ENCODE measurements around the gene RAB4A.
"Not testable (repeated sequence)": the region's sequence is repeated elsewhere in the genome, so short reads cannot be mapped to it uniquely, and the experiment has no call there.

Gene RAB4A

GRCh38 chr1:229287267-229287666 lies 16.4 kb downstream of the RAB4A start:
- Mint-ChIP-seq H3K4me1 (peaks cover 19 to 51% of the 10 kb centered on the region in 2 donors), H3K4me3 (no peak overlapping the region), H3K27ac (no peak overlapping the region), H3K27me3 (no peaks in the 10 kb centered on the region), H3K36me3 (peaks cover 35 to 40% of the 10 kb centered on the region in 2 donors), H3K9me3 (peaks cover 5 to 10% of the 10 kb centered on the region in 2 donors)
- no peak for ATAC-seq (replicated peaks)
- DNase-seq = no peak

GRCh38 chr1:229288516-229288915 lies 17.6 kb downstream of the RAB4A start:
- H3K27ac Mint-ChIP-seq = no peak overlapping the region
- no peak overlapping the region for H3K4me3 Mint-ChIP-seq
- peaks cover 5 to 10% of the 10 kb centered on the region in 2 donors for H3K9me3 Mint-ChIP-seq
- ATAC-seq (replicated peaks) = no peak
- no peak for DNase-seq
- peaks cover 10 to 40% of the 10 kb centered on the region in 2 donors for H3K4me1 Mint-ChIP-seq
- peaks cover 27 to 38% of the 10 kb centered on the region in 2 donors for H3K36me3 Mint-ChIP-seq
- no peaks in the 10 kb centered on the region for H3K27me3 Mint-ChIP-seq

- not testable (repeated sequence) for DNase-seq; ATAC-seq (replicated peaks); H3K4me3 Mint-ChIP-seq; H3K27ac Mint-ChIP-seq; H3K27me3 Mint-ChIP-seq
- peaks cover 5 to 16% of the 10 kb centered on the region in 2 donors for H3K9me3 Mint-ChIP-seq
- peaks cover 46 to 53% of the 10 kb centered on the region in 2 donors for H3K36me3 Mint-ChIP-seq
- peaks cover 13 to 30% of the 10 kb centered on the region in 2 donors for H3K4me1 Mint-ChIP-seq
These were observed 20.8 kb downstream of the RAB4A start for GRCh38 chr1:229291686-229292085.

GRCh38 chr1:229293528-229294204 lies 22.8 kb downstream of the RAB4A start:
- H3K4me3 Mint-ChIP-seq = no peak overlapping the region
- peaks cover 5 to 16% of the 10 kb centered on the region in 2 donors for H3K9me3 Mint-ChIP-seq
- no peaks in the 10 kb centered on the region for H3K27me3 Mint-ChIP-seq
- H3K36me3 Mint-ChIP-seq = peaks cover 39 to 45% of the 10 kb centered on the region in 2 donors
- peak overlapping the region; percentile 27 for H3K27ac Mint-ChIP-seq
- DNase-seq (no peak), ATAC-seq (replicated peaks) (no peak)
- H3K4me1 Mint-ChIP-seq = peaks cover 8 to 11% of the 10 kb centered on the region in 2 donors

GRCh38 chr1:229295745-229296144 lies 24.8 kb downstream of the RAB4A start:
- peaks cover 8 to 11% of the 10 kb centered on the region in 2 donors for H3K4me1 Mint-ChIP-seq
- ATAC-seq (replicated peaks) = no peak
- H3K27me3 Mint-ChIP-seq = no peaks in the 10 kb centered on the region
- no peak overlapping the region for H3K4me3 Mint-ChIP-seq
- H3K9me3 Mint-ChIP-seq = peaks cover 3 to 15% of the 10 kb centered on the region in 2 donors
- DNase-seq = no peak
- H3K36me3 Mint-ChIP-seq = peaks cover 43 to 55% of the 10 kb centered on the region in 2 donors
- no peak overlapping the region for H3K27ac Mint-ChIP-seq

GRCh38 chr1:229296541-229296941 lies 25.6 kb downstream of the RAB4A start:
- DNase-seq = no peak
- Mint-ChIP-seq H3K4me3 (no peak overlapping the region), H3K4me1 (peaks cover 8 to 11% of the 10 kb centered on the region in 2 donors), H3K36me3 (peaks cover 35 to 52% of the 10 kb centered on the region in 2 donors), H3K27me3 (no peaks in the 10 kb centered on the region), H3K9me3 (peaks cover 0 to 7% of the 10 kb centered on the region in 2 donors), H3K27ac (peak overlapping the region; percentile 34)
- ATAC-seq (replicated peaks) = no peak

- Mint-ChIP-seq H3K4me1 (peaks cover 8 to 11% of the 10 kb centered on the region in 2 donors), H3K4me3 (no peak overlapping the region), H3K9me3 (peaks cover 0 to 7% of the 10 kb centered on the region in 2 donors), H3K27me3 (no peaks in the 10 kb centered on the region), H3K27ac (no peak overlapping the region), H3K36me3 (peaks cover 32 to 50% of the 10 kb centered on the region in 2 donors)
- ATAC-seq (replicated peaks) (no peak), DNase-seq (no peak)
These were observed 26.8 kb downstream of the RAB4A start for GRCh38 chr1:229297746-229298145.

- no peak overlapping the region for H3K27ac Mint-ChIP-seq
- H3K27me3 Mint-ChIP-seq = no peaks in the 10 kb centered on the region
- DNase-seq (no peak), ATAC-seq (replicated peaks) (no peak)
- peaks cover 0 to 7% of the 10 kb centered on the region in 2 donors for H3K9me3 Mint-ChIP-seq
- H3K4me3 Mint-ChIP-seq = no peak overlapping the region
- H3K36me3 Mint-ChIP-seq = peaks cover 33 to 52% of the 10 kb centered on the region in 2 donors
- H3K4me1 Mint-ChIP-seq = peaks cover 8 to 11% of the 10 kb centered on the region in 2 donors
These were observed 27.5 kb downstream of the RAB4A start for GRCh38 chr1:229298420-229298819.

GRCh38 chr1:229298887-229299503 lies 28.1 kb downstream of the RAB4A start:
- H3K27me3 Mint-ChIP-seq = no peaks in the 10 kb centered on the region
- peaks cover 0 to 3% of the 10 kb centered on the region in 2 donors for H3K9me3 Mint-ChIP-seq
- DNase-seq (no peak), ATAC-seq (replicated peaks) (no peak)
- no peak overlapping the region for H3K27ac Mint-ChIP-seq
- H3K4me1 Mint-ChIP-seq = peaks cover 3 to 6% of the 10 kb centered on the region in 2 donors
- H3K36me3 Mint-ChIP-seq = peaks cover 28 to 50% of the 10 kb centered on the region in 2 donors
- H3K4me3 Mint-ChIP-seq = no peak overlapping the region

- DNase-seq = no peak
- Mint-ChIP-seq H3K9me3 (no peaks in the 10 kb centered on the region), H3K36me3 (peaks cover 23 to 43% of the 10 kb centered on the region in 2 donors), H3K4me1 (no peaks in the 10 kb centered on the region), H3K27ac (no peak overlapping the region), H3K27me3 (no peaks in the 10 kb centered on the region), H3K4me3 (no peak overlapping the region)
- no peak for ATAC-seq (replicated peaks)
These were observed 29.3 kb downstream of the RAB4A start for GRCh38 chr1:229300099-229300757.

GRCh38 chr1:229302740-229303139 lies 31.8 kb downstream of the RAB4A start:
- no peaks in the 10 kb centered on the region for H3K27me3 Mint-ChIP-seq
- H3K4me1 Mint-ChIP-seq = no peaks in the 10 kb centered on the region
- no peaks in the 10 kb centered on the region for H3K9me3 Mint-ChIP-seq
- no peak overlapping the region for H3K4me3 Mint-ChIP-seq
- peaks cover 16 to 41% of the 10 kb centered on the region in 2 donors for H3K36me3 Mint-ChIP-seq
- DNase-seq (no peak), ATAC-seq (replicated peaks) (no peak)
- no peak overlapping the region for H3K27ac Mint-ChIP-seq

- H3K4me3 Mint-ChIP-seq = no peak overlapping the region
- H3K27me3 Mint-ChIP-seq = no peaks in the 10 kb centered on the region
- no peaks in the 10 kb centered on the region for H3K4me1 Mint-ChIP-seq
- no peak overlapping the region for H3K27ac Mint-ChIP-seq
- H3K9me3 Mint-ChIP-seq = no peaks in the 10 kb centered on the region
- no peak for ATAC-seq (replicated peaks)
- no peak for DNase-seq
- peaks cover 24 to 48% of the 10 kb centered on the region in 2 donors for H3K36me3 Mint-ChIP-seq
These were observed 32.9 kb downstream of the RAB4A start for GRCh38 chr1:229303855-229304254.

GRCh38 chr1:229305392-229305791 lies 34.5 kb downstream of the RAB4A start:
- Mint-ChIP-seq H3K9me3 (no peaks in the 10 kb centered on the region), H3K4me3 (no peak overlapping the region), H3K27me3 (no peaks in the 10 kb centered on the region), H3K4me1 (no peaks in the 10 kb centered on the region), H3K27ac (no peak overlapping the region), H3K36me3 (peaks cover 13 to 39% of the 10 kb centered on the region in 2 donors)
- ATAC-seq (replicated peaks) (no peak), DNase-seq (no peak)

GRCh38 chr1:229309074-229309473 lies 38.2 kb downstream of the RAB4A start:
- Mint-ChIP-seq H3K4me3 (no peak overlapping the region), H3K27me3 (no peaks in the 10 kb centered on the region), H3K9me3 (no peaks in the 10 kb centered on the region), H3K36me3 (peaks cover 15 to 43% of the 10 kb centered on the region in 2 donors), H3K4me1 (no peaks in the 10 kb centered on the region), H3K27ac (no peak overlapping the region)
- ATAC-seq (replicated peaks) (no peak), DNase-seq (no peak)

All from stimulated activated naive B cell treated with anti-CD40 and anti-IgM and Interleukin-4, amounts not matched to agents 10 μg/mL and 1 μg/mL and 100 μg/mL, for 72 hours (primary cell).